ENCODE data around the gene C1orf105. TPM values are rescaled to one million over a fixed set of nuclear protein-coding genes. Genes with fewer than 3 reads are reported as not detected.
"Not testable (repeated sequence)": the region's sequence is repeated elsewhere in the genome, so short reads cannot be mapped to it uniquely, and the experiment has no call there.

C1orf105 gene
- total RNA-seq, 1 donor from 2014 or later = 24.4 TPM

GRCh38 chr1:172427191-172427590 is 6.7 kb downstream of the C1orf105 start:
- no peak for DNase-seq

DNA sequence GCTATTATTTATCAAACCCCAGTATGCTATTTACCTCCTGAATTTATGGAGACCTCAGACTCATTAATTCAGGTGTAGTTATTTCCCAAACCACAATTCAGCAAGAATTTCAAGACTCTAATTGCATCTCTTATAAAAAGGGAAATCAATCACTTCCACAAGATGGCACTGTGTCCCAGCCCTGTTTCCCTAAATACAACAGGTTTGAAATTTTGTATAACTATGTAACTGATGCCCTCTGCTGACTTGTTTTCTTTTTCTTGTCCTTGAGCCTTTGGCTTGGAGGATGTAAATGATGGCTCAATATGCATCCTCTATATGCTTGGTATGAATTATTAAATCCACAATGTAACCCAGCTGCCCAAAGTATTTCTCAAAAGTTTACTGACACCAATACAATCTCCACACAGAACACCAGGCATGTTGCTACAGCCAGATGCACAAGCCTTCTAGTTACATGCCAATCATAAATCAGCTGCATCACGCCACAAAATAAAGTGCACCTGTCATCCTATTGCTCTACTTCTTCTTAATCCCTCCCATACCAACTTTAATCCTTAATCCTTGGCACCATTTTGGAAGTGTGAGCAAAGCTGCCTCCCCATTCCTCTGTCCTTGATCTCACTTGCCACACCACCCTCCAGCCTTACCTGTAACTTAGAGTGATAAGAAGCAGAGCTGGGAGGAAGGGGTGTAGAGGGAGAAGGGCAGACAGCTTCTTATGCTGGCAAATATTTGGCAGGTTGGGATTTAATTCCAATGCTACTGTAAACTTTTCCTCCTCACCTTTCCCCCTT is 9.0 kb downstream of the C1orf105 start:
- DNase-seq = peak; percentile 89

GRCh38 chr1:172430128-172430454 is 9.6 kb downstream of the C1orf105 start:
- no peak for DNase-seq

GRCh38 chr1:172431204-172431603 is 10.7 kb downstream of the C1orf105 start:
- DNase-seq = no peak

DNA sequence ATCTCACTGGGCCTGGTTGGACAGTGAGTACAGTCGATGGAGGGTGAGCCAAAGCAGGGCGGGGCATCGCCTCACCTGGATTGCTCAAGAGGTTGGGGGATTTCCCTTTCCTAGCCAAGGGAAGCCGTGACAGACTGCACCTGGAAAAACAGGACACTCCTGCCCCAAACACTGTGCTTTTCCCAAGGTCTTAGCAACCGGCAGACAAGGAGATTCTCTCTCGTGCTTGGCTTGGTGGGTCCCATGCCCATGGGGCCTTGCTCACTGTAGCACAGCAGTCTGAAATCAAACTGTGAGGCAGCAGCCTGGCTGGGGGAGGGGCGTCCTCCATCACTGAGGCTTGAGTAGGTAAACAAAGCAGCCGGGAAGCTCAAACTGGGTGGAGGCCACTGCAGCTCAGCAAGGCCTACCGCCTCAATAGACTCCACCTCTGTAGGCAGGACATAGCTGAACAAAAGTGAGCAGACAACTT is 11.3 kb downstream of the C1orf105 start:
- peak; percentile 43 for DNase-seq

GRCh38 chr1:172437183-172437582 is 16.7 kb downstream of the C1orf105 start:
- DNase-seq = not testable (repeated sequence)

- no peak for DNase-seq
Observed at GRCh38 chr1:172442404-172442803, 21.9 kb downstream of the C1orf105 start.

- no peak for DNase-seq
Observed at GRCh38 chr1:172442843-172443565, 22.5 kb downstream of the C1orf105 start.

- DNase-seq = peak; percentile 96
Observed at GRCh38 chr1:172443666-172444453, 23.4 kb downstream of the C1orf105 start, which contains the start of gene PIGC. TSS of gene PIGC (minus strand) at chr1:172444069. CDS start at chr1:172442622, 1,447 bp downstream.

DNA sequence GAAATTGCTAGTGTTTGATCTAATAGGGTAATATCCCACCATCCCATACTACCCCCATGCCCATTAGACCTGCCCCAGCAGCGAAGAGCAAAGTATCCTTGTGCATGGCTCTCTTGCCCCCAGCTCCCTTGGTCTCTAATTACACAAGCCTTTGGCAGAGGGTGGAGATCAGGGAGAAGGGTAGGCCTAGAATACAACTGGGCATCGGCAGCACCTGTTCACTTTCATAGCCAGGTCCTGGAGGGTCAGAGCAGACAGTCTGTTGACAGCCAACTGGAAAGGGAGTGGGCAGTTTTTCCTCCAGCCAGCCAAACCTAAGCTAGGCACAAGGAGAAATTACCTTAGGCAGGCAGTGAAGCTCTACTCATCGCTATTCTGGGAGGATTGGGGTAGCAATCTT is 26.1 kb downstream of the C1orf105 start:
- no peak for DNase-seq

DNA sequence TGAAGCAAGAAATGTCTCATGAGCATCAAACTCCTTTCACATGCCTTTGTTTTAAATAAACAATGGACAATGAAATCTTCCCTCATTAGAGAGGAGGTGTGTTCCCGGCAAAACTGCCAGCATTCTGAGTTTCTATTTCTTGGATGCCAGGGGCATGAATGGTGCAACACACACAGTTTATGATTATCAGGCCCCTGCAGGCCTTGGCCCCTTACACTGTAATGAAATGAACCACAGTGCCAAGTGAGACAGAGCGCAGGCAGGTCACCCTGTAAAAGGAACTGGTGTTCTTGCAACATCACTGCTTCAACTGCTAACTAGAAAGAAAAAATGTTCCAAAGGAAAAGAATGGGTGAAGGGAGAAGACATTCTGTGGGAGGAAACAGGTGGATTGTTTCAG is 27.2 kb downstream of the C1orf105 start:
- no peak for DNase-seq

DNA sequence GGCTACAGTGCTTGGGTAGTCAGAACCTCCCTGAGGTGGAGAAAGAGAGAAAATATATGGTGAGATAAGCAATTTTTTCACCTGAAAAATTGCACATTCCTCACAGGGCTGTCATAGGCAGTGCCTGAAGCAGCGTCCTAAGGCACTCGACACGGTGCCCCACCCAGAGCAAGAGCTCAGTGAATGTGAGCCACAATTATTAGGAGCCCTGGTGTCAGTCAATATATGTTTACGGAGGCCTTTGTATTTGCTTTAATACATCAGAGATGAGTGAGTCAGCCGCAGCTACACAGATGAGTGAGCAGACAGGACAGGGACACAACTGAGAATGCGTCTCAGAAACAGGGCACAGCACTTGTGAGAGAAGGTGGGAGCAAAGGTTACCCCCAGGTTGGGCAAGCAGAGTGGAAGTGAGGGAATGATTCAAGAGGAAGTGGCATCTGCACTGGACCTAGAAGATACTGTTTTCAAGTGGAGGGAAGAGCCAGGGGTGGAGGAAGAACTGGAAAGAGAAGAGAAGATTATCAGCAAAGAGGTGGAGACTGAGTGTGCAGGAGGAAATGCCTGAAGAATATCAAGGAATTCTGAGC is 28.6 kb downstream of the C1orf105 start:
- no peak for DNase-seq

DNA sequence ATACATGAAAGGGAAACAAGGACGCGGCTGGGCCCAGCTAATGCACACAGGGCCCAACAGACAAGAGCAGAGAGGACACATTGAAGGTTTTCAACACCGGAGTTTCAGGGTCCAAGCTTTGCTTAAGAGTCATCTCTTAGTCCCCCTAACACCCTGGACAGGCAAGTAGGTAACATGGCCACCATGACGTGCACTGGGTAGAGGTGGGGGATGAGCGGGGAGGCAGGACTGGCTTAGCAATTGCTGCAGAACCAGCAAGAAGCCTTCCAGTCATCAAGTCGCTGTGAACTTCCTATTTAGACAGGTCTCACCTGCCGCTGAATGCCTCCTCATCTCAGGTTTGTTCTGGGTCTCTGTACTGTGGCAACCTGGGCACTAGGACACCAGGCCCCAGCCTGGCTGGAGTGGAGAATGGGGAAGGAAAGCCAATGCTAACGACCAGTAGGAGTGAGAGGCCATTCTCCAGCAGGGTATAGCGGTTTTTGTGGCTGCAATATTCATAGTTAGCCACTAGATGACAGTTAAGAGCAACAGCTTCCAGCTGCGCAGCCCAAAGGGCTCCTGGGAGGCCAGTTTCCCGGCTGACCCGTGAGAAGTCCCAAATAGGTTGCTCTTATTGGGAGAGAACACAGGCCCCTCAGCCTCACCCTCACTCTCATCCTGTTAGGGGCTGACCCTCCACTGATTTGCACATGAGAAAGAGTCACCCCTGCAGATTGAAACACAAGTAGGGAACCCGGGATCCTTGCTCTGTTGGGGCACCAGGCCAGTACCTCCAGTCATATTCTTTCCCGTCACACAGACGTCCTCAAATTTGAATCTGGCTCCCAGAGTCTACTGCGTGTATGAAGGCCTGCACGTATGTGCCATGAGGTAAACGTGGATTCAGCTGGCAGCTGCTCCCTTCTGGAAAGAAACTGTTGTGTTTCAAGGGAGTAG is 29.4 kb downstream of the C1orf105 start:
- DNase-seq = peak; percentile 75

GRCh38 chr1:172450524-172450885 is 30.0 kb downstream of the C1orf105 start:
- DNase-seq = no peak

DNA sequence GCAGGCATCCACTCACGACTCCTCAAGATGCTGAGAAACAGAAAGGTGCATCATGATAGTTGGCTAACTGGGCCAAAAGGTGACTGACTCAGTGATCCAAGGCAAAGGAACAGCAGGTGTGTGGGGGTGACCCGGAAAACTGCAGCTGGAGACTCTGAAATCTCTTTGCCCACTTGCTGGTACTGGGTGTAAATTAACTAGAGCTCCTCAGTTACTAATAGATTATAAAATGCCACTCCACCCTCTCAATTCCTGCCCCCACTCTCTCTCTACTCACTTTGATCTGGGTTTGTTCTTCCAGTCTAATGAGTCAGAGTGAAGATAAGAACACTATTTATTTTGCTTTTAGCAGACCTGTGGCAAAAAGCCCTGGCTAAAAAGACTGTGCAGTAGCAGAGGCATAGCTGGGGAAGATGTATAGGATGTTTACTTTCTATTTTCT is 30.5 kb downstream of the C1orf105 start:
- no peak for DNase-seq

- peak; percentile 83 for DNase-seq
Observed at GRCh38 chr1:172452536-172453152, 32.2 kb downstream of the C1orf105 start.

GRCh38 chr1:172453153-172453545 is 32.7 kb downstream of the C1orf105 start:
- no peak for DNase-seq

- DNase-seq = no peak
Observed at GRCh38 chr1:172453607-172454006, 33.1 kb downstream of the C1orf105 start.

DNA sequence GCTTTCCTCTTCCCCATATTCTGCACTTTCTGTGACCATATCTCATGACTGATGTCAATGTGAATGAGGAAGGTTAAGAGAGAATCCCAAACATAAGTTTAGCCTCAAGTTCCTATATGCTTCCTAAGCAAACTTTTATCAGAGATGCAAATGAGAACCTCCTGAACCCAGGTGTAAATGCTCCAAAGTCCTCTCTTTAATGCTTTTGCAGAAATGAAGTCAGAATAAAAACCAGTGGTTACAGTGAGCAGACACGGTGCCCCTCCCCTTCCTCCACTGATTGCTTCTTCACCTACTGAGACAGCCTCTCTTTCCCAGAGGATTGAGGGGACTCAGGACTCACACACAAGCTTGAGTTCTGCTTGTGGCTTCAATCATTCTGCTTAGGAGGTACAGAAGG is 35.0 kb downstream of the C1orf105 start:
- no peak for DNase-seq

GRCh38 chr1:172456344-172456769 is 35.9 kb downstream of the C1orf105 start:
- DNase-seq = no peak

Measured in tongue (tissue), 2 donors.